Measurements from ENCODE around the gene PLCH1. TPM values are rescaled to one million over a fixed set of nuclear protein-coding genes. Genes with fewer than 3 reads are reported as not detected.
"Not testable (repeated sequence)": the region's sequence is repeated elsewhere in the genome, so short reads cannot be mapped to it uniquely, and the experiment has no call there.

Gene PLCH1
- total RNA-seq, 4 donors from 2014 or later, result 0.29 to 12.0 (median 0.58) TPM

DNA sequence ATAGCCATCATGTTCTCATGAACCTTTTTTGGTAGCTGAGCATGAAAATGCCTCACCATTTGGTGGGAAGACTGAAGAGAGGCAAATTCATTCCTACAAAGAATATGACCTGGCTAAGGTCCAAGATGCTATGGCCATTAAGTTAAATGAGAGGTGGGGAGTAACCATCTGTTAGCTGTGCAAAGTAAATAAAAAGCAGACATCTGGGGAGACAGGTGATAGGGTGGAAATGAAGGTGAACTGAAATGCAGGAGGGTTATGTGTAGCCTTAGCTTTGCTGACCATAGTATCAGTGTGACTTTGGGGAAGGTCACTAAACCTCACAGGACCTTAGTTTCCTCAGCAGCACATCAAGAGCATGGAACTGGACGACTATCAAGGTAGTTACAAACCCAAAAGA lies 340.4 kb downstream of the PLCH1 start:
- Histone ChIP-seq H3K27ac (no peak overlapping the region), H3K4me3 (no peak overlapping the region), H3K27me3 (no peaks in the 10 kb centered on the region), H3K36me3 (no peaks in the 10 kb centered on the region), H3K4me1 (no peaks in the 10 kb centered on the region), H3K9me3 (no peaks in the 10 kb centered on the region)
- no peak for DNase-seq
- TF ChIP-seq POLR2A (IDR thresholded peaks at IDR 0.05) (no peak), CTCF (IDR thresholded peaks at IDR 0.05) (no peak)
- intact Hi-C loops (cut with DNase I; ENCODE audit: low total_unique reads), result no loop called here

GRCh38 chr3:155402656-155403055 lies 342.2 kb downstream of the PLCH1 start:
- TF ChIP-seq CTCF (IDR thresholded peaks at IDR 0.05), result no peak

GRCh38 chr3:155398046-155398445 lies 346.8 kb downstream of the PLCH1 start:
- TF ChIP-seq CTCF (IDR thresholded peaks at IDR 0.05) (no peak), POLR2A (IDR thresholded peaks at IDR 0.05) (no peak)
- Histone ChIP-seq H3K27ac (no peak overlapping the region), H3K27me3 (no peaks in the 10 kb centered on the region), H3K36me3 (no peaks in the 10 kb centered on the region), H3K9me3 (no peaks in the 10 kb centered on the region), H3K4me3 (no peak overlapping the region), H3K4me1 (no peaks in the 10 kb centered on the region)
- no peak for DNase-seq
- intact Hi-C loops (cut with DNase I; ENCODE audit: low total_unique reads), result no loop called here

More at GRCh38 chr3:155402656-155403055, 342.2 kb downstream of the PLCH1 start:
- H3K27ac ChIP-seq, result no peak overlapping the region
- intact Hi-C loops (cut with DNase I; ENCODE audit: low total_unique reads), result no loop called here
- no peak overlapping the region for H3K4me3 ChIP-seq
- H3K27me3 ChIP-seq, result no peaks in the 10 kb centered on the region
- H3K9me3 ChIP-seq, result no peaks in the 10 kb centered on the region
- H3K36me3 ChIP-seq, result no peaks in the 10 kb centered on the region
- DNase-seq, result no peak
- H3K4me1 ChIP-seq, result no peaks in the 10 kb centered on the region

GRCh38 chr3:155394896-155395295 lies 350.0 kb downstream of the PLCH1 start:
- not testable (repeated sequence) for DNase-seq

DNA sequence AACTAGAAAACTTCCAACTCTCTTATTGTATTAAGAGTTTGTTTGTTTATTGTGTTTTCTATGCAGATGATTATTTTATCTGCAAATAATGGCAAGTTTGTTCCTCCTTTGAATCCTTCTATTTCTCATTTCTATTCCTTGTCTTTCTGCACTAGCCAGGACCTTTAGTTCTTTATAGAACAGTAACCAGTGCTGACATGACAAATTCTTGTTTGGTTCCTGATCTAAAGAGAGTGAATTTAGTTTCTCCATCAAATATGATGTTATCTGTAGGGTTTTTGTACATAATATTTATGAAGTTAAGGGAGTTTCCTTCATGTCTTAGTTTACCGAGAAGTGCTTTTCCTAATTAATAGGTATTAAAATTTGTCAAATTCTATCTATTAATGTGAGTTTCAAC lies 350.6 kb downstream of the PLCH1 start:
- intact Hi-C loops (cut with DNase I; ENCODE audit: low total_unique reads), result no loop called here
- no peak overlapping the region for H3K4me3 ChIP-seq
- H3K36me3 ChIP-seq, result no peaks in the 10 kb centered on the region
- DNase-seq, result no peak
- no peaks in the 10 kb centered on the region for H3K9me3 ChIP-seq
- H3K27ac ChIP-seq, result no peak overlapping the region
- no peak for TF ChIP-seq POLR2A (IDR thresholded peaks at IDR 0.05)
- no peak for TF ChIP-seq CTCF (IDR thresholded peaks at IDR 0.05)
- no peaks in the 10 kb centered on the region for H3K4me1 ChIP-seq
- H3K27me3 ChIP-seq, result no peaks in the 10 kb centered on the region

More at GRCh38 chr3:155394896-155395295, 350.0 kb downstream of the PLCH1 start:
- H3K27me3 ChIP-seq; H3K9me3 ChIP-seq; H3K4me3 ChIP-seq; H3K4me1 ChIP-seq; H3K36me3 ChIP-seq; intact Hi-C loops (cut with DNase I; ENCODE audit: low total_unique reads); H3K27ac ChIP-seq: not testable (repeated sequence)

DNA sequence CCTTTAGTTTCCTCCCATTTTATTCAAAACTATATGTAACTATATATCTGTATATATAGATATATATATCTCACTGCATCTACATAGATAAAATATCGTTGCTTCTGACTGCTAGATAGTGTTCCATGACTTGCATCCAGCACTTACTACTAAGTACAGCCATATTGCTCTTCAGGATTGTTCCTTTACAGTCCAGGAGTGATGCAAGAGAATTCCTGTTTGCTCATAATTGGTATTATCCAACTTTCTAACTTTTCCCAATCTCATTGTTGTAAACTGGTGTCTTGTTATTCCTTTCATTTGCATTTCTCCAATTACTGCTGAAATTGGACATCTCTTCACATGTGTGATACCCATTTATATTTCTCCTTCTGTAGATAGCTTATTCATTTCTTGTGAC lies 351.6 kb downstream of the PLCH1 start:
- no peak for DNase-seq
- TF ChIP-seq POLR2A (IDR thresholded peaks at IDR 0.05), result no peak
- TF ChIP-seq CTCF (IDR thresholded peaks at IDR 0.05), result no peak
- Histone ChIP-seq H3K27me3 (no peaks in the 10 kb centered on the region), H3K4me3 (no peak overlapping the region), H3K9me3 (no peaks in the 10 kb centered on the region), H3K27ac (no peak overlapping the region), H3K36me3 (no peaks in the 10 kb centered on the region), H3K4me1 (no peaks in the 10 kb centered on the region)
- intact Hi-C loops (cut with DNase I; ENCODE audit: low total_unique reads), result no loop called here

Measured in uterus (tissue), 4 donors.